ENCODE data around the gene ADGRL3.
"Not testable (repeated sequence)": the region's sequence is repeated elsewhere in the genome, so short reads cannot be mapped to it uniquely, and the experiment has no call there.

ADGRL3 gene

DNA sequence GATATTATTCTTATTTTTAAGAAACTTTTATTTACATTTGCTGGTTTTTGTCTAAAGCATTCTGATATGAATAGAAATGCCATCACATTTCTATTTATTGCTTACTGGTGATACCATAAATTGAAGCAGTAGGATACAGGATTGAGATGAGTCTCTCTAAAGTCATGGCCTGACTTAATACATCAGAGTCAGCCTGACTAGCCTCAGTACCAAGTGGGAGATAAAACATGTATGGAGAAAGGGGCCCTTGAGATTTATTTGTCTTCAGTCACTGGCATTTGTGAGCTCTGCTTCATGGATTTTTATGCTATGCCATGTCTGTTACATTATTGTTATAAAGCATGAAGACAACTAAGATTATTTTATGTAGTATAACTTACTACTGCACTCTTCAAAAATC lies 465.5 kb downstream of the ADGRL3 start:
- DNase-seq: no peak

DNA sequence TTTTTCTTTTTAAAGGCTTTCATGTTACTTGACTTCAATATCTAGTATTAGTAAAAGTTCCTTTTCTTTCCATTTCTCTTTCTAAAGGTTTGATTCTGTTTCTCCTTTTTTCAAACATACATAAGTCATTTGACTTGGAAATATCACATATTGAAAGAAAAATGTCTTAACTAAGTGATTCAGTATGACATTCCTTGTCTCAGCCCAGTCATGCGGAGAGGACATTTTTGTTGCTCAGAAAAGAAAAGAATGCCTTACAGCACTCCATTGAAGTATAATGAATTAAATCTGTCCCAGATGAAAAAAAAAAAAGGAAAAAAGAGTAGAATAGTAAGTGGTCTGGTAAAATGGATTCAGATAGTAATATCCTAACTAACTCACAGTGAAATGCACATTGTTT lies 466.1 kb downstream of the ADGRL3 start:
- DNase-seq: no peak

DNA sequence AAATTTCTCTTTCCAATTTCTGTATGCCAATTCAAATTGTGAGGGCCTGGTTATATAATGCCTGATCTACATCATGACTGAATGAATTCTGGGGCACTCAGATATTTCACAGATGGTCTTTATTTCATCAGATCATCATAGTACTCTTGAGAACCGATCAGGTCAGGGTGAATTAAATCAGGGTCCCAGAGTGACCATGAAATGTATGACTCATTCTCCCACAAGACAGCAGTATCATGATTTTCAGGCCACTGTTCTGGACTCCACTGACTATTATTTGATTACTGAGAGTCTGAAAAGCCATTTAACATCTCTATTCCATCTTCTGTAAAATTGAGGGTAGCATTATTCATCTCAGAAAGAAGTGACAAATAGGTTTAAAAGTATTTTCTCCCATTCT lies 471.5 kb downstream of the ADGRL3 start:
- no peak for DNase-seq

DNA sequence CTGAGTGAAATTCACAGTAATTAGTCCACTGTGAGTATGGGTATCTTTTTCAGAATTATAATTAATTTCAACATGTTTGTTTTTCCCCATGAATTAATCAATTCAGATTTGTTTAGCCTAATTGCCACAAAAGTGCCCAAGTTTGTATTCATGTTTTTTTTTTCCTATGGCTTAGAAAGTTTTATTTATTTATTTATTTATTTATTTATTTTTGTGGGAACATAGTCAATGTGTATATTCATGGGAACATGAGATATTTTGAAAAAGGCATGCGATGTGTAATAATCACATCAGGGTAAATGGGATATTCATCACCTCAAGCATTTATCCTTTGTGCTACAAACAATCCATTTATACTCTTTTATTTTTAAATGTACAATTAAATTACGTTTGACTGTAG lies 475.3 kb downstream of the ADGRL3 start:
- DNase-seq: no peak

DNA sequence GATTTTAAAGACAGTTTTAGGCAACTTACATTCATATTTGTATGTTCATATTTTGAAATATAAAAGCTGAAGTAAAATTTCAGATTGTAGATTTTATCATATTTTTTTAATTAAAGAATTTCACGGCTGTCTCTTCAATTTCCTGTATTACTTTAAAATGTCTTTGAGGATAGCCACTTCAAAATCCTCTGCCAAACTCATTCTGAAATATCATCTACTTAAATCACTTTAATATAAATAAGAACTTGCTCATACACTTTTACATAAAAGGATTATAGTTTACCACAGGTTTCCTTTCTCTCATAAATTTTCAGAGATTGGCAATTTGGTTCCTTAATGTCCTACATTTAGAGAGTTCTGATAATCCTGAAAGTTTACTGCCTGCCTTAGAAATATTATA lies 478.2 kb downstream of the ADGRL3 start:
- DNase-seq: no peak

DNA sequence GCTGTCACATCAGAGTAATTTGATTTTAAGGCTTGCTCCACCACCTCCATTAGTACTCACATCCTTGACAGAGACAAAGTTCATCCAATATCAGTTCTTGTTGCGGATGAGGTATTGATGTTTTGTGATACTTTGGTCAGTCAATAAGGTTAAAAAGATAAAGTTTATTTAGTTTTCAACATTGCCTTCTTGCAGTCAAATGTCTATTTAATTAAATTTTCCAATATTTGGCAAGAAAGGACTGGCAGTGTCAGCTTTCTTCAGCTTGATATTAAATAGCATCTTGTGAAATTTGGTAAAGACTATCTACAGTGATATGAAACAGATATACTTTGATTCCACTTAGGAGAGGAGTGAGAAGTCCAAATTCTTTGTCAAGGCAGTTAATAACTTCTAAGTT lies 493.4 kb downstream of the ADGRL3 start:
- DNase-seq: no peak

DNA sequence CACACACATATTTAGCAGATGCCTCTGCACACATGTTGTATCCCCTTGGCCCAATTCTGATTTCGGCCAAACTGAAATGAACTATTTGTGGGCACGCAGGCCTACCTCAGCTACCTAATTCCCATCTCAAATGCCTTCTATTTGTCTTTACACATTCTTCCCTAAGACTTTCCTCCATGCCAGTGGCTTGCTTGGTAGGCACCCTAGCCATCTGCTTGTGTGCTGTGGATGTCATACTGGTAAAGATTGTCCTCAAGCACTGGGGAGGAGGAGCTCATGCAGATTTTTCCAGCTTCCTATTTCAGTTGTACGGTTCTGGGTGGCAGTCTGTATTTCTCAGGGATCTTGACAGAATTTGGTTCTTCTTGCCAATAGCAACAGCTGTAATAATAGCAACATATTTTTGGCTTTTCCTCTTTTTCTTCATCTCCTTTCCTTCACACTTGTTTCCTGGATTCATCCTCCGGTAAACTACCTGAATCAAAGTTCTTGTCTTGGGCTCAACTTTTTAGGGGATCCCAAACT lies 514.3 kb downstream of the ADGRL3 start:
- DNase-seq: no peak

DNA sequence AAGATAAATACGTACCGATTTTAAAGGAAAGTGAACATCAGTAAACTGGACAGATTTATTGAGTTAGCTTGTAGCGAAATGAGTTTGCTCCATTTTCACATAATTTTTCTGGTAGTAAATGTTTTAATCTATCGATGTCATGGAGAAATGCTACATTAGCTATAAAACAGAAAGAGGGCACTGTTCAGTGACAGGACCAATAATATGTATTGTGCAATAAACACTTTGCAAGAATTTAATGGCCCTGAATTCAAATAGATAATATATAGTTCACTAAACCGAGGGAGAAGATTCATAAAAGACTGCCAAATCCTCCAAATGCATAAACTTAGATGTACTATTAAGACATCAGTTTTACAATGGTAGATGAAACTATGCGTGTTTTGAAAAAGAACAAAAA lies 516.3 kb downstream of the ADGRL3 start:
- no peak for DNase-seq

DNA sequence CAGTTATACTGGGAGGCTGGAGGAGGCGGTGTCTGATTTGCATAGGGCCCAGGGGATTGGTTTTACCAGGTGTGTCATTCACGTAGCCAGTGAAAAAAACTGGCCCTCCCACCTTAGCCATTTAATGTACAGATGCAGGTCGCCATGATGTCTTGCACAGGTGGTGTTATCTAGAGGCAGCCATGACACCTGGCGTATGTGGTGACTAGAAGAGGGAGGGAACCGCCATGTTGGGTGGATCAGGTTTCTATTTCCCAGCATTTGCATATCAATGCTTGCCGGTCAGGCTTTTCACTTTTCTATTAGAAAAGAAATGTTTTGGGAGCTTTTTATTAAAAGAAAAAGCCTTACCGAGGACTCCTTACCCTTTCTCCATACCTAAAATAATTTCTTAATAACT lies 523.4 kb downstream of the ADGRL3 start:
- no peak for DNase-seq

DNA sequence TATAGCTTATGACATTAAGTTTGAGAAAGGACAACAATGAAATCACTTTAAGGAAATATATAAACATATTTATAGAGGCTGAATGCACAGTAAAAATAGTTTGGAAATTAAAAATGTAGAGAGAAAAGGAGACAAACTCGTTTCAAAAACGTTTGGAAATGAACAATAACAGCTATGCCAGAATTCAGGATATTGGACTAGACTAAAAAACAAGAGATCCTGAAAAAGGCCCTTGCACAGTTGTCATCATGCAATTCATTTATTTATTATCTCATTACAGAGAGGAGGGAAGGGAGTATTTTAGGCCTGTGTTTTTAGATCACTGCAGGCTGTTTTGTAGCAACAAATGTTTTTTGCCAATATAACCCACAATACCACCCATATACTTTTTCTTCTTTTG lies 527.2 kb downstream of the ADGRL3 start:
- DNase-seq: no peak

DNA sequence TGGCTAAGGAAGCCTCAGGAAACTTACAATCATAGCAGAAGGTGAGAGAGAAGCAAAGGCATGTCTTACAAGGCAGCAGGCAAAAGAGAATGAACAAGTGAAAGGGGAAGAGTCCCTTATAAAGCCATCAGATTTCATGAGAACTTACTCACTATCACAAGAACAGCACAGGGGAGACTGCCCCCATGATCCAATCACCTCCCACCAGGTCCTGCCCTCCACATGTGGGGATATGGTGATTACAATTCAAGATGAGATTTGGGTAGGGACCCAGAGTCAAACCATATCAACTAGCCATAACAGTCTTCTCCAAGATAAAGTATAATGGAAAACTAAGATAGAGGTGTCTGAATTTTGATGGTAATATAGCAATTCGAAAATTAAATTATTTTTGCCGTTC lies 534.3 kb downstream of the ADGRL3 start:
- no peak for DNase-seq

DNA sequence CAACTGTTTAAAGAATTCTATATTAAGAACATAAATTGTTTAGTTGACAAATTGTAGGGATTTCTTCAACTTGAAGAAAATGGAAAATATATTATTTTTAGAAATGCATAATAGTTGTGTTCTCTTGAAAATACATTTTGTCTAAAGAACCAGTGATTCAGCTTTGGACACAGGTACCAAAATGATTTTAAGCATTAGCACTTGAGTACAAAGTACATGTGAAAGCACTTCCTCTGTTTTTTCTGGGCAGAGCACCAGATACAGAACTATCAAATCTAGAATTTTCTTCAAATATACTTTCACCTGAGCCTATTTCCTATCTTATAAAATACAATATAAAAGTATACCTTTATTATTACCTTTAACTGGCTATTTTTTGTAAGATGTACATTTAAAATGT lies 539.8 kb downstream of the ADGRL3 start:
- DNase-seq: no peak

DNA sequence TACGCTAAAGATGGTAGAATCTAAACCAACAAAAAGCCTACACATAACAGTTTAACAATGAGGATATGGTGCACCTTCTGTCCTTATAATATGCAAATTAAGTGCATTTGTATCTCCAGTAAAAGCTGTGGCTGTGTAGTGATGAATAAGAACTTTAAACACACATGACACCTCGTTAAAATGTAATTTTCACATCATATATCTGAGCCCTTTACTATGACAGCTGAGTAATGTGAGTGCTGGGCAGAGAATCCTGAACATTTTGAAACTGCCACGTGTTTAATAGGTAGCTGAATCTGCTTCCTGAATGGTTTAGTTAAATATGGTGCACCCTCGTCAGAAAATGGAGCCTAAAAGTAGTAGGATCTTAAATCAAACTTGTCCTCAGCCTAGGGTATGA lies 540.8 kb downstream of the ADGRL3 start:
- no peak for DNase-seq

DNA sequence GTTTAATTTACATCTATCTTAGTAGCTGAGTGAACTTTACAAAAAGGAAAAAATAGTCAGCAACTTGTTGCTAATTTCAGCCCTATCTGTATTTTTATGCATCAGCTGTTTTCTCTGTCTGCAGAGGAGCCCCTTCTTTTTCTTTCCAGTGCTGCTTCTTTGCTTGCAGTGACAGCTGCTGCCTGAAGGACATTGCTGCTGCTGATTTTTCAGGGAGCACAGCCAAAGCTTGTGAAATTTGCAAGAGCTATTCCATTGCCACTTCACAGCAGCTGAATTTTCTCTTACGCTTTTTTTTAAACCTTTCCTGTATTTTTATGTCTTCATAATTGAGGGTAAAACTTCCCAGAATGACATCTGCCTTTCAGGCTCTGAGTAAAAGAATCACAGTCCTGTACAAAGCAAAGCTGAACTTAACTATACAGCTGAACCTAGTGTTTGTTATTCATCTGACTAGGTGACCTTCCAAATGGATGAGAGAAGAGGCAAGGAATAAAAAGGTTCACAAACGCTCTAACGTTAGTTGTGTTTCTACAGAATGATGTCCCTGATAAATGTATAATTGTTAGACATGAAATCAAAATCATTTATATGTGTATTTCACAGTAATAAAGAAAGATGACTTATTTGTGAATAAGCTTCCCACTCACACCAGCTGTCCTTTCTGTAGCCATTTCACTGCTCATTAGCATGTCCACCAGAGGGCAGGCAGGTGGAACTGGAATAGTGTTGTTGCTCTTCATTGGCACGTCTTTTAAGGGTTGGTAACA lies 541.4 kb downstream of the ADGRL3 start:
- peak; percentile 73 for DNase-seq

DNA sequence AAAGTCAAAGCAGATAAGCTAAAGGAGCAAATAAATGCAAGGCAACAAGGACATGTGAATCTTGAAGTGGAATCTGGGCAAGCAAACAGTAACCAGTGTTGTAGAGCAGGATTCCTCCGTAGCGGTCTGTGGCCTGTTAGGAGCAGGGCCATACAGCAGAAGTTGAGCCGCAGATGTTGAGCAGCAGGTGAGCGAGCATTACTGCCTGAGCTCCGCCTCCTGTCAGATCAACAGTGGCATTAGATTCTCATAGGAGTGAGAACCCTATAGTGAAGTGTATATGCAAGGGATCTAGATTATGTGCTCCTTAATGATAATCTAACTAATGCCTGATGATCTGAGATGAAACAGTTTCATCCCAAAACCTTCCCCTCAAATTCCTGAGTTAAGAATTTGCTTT lies 550.7 kb downstream of the ADGRL3 start:
- no peak for DNase-seq

DNA sequence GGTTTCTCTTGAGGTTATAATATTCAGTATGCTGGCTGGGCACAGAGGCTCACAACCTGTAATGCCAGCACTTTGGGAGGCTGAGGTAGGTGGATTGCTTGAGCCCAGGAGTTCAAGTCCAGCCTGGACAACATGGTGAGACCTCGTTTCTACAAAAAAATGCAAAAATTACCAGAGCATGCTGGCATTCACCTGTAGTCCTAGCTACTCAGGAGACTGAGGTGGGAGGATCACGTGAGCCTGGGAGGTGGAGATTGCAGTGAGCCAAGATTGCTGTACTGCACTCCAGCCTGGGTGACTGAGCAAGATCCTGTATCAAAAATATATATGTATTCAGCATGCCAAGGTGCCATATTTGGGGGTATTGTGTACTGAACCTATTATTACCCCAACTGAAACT lies 552.5 kb downstream of the ADGRL3 start:
- DNase-seq: no peak

DNA sequence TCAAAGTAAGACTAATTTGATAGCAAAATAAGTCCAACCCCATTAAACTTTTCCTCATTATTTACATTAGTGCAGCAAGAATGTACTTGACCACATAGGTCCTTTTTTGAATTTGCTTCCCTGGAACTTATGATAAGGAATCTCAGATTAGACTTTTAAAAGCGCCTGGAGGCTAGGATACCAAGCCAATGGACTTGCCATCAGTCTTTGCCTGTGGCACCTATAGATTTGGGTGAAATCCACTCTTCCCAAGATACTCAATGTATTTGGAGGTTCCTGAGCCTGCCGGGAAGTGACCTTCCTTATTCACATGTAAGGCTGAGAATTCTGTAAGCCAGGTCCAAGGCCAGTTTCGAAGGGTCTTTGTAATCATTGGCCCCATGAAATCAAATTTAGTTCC lies 553.6 kb downstream of the ADGRL3 start:
- DNase-seq: no peak

DNA sequence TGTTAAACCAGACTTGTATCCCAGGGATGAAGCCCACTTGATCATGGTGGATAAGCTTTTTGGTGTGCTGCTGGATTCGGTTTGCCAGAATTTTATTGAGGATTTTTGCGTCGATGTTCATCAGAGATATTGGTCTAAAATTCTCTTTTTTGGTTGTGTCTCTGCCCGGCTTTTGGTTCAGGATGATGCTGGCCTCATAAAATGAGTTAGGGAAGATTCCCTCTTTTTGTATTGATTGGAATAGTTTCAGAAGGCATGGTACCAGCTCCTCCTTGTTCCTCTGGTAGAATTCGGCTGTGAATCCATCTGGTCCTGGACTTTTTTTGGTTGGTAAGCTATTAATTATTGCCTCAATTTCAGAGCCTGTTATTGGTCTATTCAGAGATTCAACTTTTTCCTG lies 556.8 kb downstream of the ADGRL3 start:
- not testable (repeated sequence) for DNase-seq

DNA sequence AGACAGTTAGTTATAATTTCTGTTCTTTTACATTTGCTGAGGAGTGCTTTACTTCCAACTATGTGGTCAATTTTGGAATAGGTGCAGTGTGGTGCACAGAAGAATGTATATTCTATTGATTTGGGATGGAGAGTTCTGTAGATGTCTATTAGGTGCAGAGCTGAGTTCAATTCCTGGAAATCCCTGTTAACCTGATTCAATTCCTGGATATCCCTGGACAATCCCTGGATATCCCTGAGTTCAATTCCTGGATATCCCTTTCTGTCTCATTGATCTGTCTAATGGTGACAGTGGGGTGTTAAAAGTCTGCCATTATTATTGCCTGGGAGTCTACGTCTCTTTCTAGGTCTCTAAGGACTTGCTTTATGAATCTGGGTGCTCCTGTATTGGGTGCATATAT lies 557.9 kb downstream of the ADGRL3 start:
- DNase-seq: not testable (repeated sequence)

DNA sequence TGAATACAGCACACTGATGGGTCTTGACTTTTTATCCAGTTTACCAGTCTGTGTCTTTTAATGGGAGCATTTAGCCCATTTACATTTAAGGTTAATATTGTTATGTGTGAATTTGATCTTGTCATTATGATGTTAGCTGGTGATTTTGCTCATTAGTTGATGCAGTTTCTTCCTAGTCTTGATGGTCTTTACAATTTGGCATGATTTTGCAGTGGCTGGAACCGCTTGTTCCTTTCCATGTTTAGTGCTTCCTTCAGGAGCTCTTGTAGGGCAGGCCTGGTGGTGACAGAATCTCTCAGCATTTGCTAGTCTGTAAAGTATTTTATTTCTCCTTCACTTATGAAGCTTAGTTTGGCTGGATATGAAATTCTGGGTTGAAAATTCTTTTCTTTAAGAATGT lies 558.5 kb downstream of the ADGRL3 start:
- not testable (repeated sequence) for DNase-seq

DNA sequence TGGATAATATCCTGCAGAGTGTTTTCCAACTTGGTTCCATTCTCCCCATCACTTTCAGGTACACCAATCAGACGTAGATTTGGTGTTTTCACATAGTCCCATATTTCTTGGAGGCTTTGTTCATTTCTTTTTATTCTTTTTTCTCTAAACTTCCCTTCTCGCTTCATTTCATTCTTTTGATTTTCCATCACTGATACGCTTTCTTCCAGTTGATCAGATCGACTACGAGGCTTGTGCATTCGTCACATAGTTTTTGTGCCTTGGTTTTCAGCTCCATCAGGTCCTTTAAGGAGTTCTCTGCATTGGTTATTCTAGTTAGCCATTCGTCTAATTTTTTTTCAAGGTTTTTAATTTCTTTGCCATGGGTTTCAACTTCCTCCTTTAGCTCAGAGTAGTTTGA lies 559.1 kb downstream of the ADGRL3 start:
- not testable (repeated sequence) for DNase-seq

DNA sequence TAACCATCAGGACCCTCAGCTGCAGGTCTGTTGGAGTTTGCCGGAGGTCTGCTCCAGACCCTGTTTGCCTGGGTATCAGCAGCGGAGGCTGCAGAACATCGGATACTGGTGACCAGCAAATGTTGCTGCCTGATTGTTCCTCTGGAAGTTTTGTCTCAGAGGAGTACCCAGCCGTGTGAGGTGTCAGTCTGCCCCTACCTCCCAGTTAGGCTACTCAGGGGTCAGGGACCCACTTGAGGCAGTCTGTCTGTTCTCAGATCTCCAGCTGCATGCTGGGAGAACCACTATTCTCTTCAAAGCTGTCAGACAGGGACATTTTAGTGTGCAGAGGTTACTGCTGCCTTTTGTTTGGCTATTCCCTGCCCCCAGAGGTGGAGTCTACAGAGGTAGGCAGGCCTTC lies 559.8 kb downstream of the ADGRL3 start:
- DNase-seq: not testable (repeated sequence)

DNA sequence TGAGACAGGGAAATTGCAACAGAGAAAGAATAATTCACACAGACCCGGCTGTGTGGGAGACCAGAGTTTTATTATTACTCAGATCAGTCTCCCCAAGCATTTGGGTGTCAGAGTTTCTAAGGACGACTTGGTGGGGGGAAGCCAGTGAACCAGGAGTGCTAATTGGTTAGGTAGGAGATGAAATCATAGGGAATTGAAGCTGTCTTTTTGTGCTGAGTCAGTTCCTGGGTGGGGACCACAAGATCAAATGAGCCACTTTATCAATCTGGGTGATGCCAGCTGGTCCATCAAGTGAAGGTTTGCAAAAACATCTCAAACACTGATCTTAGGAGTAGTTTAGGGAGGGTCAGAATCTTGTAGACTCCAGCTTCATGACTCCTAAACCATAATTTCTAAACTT lies 560.7 kb downstream of the ADGRL3 start:
- no peak for DNase-seq

DNA sequence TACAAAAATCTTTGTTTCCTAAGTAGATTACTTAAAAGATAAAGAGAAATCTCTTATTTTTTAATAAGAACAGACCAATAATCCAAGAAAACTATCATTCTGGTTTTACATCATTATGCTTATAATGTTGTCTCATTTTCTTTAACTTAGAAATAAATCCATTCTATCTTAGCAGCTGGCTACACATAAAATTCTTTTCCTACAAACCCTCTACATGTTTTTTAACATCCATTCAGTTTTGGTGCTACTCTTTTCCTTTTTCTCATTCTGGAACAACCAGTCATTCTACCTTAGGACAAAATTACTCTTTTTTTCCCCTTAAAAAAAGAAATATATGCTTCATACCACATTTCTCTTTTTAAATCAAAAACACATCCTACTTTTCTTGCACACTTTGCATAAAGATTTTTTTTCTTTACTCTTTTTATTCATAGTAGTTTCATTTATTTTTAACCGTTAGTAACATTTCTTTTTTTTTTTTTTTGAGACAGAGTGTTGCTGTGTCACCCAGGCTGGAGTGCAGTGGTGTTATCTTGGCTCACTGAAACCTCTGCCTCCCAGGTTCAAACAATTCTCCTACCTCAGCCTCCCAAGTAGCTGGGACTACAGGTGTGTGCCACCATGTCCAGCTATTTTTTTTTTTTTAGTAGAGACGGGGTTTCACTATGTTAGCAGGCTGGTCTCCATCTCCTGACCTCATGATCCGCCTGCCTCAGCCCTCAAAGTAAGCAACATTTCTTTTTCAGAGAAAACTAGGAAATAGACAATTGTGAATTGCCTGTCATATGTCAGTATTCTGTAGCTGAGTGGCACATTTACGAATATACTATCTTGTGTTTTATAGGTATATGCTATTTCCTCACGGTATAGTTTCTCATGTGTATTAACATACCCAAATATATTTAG lies 562.8 kb downstream of the ADGRL3 start:
- no peak for DNase-seq
